NCI-H146 (cell line): Measurements from ENCODE around the gene EPN1.

ENCODE experiments used
- DNase-seq: peaks from one replicate; lab custom pipeline; 2025; lab: John Stamatoyannopoulos, UW

EPN1 gene

GRCh38 chr19:55646889-55647731 is 27.9 kb upstream of the EPN1 start:
- DNase-seq = peak; percentile 18

GRCh38 chr19:55647732-55648584 is 27.1 kb upstream of the EPN1 start, which contains the start of gene CCDC106:
CCDC106 (plus strand) TSS chr19:55648212; CDS start chr19:55649047, 835 bp downstream.
- DNase-seq = peak; percentile 55

DNA sequence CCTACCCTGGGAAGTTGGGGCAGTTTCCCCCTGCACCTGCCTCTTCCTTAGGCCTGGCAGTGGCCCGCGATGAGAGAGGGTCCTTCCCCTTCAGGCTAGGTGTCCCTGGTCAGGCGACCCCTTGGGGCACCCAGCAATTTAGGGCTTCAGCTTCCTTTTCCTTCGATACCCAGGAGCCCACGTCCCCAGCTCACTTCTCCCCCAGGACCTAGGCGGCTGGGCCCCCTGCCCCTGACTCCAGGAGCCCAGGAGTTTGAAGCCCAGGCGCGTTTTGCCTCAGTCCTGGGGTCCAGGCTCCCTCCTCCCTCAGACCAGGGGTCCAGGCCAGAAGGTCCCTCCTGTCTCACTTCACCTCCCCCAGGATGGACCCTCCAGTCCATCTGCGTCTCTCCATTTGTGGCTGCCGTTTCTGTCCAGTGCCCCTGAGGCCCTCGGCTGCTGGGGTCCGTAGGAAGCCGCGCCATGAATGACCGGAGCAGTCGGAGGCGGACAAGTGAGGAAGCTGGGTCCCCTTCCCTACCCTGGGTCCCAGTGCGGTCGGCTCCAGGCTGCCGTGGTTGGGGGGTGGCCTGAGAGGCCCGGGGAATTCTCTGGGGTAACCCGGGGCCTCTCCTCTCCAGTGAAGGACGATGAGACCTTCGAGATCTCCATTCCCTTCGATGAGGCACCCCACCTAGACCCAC is 26.3 kb upstream of the EPN1 start:
- DNase-seq = peak; percentile 24

- no peak for DNase-seq
Measured at GRCh38 chr19:55649268-55650125, 25.5 kb upstream of the EPN1 start.

DNA sequence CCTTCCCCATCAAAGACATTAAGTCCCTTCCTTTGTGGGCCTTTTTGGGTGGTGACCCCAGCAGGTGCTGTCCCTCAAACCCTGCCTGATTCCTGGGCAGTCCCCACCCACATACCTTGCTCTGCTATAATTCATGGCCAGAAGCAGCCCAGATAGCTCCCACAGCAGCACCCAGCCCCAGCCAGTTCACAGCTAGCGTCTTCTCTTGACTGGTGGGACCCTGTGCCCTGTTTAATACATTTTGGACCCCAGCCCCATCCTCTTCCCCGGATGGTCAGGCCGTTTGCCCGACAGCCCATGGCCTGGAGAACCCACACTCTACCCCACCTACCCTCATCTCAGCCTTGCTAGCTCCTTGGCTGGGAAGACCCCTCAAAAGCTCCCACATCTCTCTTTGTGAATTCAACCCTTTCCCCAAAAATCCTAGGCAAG is 24.9 kb upstream of the EPN1 start:
- DNase-seq = no peak

GRCh38 chr19:55650602-55651230 is 24.3 kb upstream of the EPN1 start:
- DNase-seq = no peak

DNA sequence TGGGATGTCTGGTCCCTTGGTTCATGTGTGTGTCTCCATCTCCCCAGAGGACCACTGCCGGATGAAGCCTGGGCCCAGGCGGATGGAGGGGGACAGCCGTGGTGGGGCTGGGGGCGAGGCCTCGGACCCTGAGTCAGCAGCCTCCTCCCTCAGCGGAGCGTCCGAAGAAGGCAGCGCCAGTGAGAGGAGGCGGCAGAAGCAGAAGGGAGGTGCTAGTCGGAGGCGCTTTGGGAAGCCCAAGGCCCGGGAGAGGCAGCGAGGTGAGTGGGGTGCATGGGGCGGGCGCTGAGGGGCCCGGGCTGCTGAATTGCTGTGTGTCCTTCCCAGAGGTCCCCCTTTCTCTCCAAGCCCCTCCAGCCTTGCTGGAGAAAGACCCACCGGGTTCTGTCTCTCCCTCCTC is 23.8 kb upstream of the EPN1 start:
- DNase-seq = no peak

GRCh38 chr19:55652311-55653128 is 22.5 kb upstream of the EPN1 start:
- DNase-seq = no peak

DNA sequence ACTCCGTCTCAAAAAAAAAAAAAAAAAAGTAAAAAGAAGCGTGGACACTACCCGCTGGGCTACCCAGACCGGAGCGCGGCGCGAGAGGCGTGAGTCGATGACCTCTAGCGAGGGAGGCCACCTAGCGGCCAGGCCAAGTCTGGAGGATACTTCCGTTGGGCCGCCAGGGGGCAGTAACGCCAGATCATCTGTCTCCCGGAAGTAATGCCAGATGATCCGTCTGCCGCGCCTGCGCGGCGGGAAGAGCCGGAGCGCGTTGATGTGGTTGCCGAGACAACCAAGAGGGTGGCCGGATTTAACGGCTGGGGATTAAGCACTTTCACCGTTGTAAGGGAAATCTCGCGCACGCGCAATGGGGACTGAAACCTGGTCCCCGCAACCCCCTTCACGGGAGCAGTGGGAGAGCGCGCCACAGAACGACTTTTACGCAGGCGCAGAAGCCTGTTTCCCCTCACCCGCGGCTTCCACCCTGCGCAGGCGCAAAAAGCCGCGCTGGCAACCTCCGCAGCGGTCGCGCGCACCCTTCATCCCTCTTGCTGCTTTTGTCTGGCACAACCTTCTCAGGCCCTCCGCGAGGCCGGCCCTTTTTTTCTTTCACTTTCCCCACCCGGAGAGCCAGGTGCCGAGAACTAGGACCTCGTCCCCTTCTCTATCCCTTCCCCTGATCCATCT is 21.2 kb upstream of the EPN1 start:
- peak; percentile 99 for DNase-seq

DNA sequence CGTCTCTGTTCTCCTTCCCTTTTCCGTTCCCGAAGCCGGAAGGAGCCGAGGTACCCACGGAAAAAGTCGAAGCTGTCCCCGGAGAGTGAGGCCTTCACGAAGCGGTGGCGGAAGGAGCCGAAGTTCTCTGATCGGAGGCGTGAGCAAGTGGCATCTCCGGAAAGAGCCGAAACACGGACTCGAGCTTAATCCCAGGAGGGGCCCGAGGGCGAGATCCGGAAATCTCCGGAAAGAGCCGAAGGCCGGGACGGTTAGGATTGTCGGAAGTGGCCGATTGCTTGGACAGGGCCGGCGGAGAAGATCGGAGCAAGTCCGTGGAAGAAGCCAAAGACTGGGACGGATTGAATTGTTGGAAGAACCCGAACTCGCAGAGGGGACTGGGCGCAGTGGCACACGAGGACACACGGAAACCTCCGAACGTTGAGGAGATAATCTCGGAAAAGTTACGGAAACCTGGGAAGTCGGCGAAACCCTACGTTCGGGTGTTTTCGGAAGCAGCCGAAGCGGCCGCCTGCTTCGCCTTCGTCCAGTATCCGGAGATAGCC is 20.6 kb upstream of the EPN1 start:
- DNase-seq = peak; percentile 100

DNA sequence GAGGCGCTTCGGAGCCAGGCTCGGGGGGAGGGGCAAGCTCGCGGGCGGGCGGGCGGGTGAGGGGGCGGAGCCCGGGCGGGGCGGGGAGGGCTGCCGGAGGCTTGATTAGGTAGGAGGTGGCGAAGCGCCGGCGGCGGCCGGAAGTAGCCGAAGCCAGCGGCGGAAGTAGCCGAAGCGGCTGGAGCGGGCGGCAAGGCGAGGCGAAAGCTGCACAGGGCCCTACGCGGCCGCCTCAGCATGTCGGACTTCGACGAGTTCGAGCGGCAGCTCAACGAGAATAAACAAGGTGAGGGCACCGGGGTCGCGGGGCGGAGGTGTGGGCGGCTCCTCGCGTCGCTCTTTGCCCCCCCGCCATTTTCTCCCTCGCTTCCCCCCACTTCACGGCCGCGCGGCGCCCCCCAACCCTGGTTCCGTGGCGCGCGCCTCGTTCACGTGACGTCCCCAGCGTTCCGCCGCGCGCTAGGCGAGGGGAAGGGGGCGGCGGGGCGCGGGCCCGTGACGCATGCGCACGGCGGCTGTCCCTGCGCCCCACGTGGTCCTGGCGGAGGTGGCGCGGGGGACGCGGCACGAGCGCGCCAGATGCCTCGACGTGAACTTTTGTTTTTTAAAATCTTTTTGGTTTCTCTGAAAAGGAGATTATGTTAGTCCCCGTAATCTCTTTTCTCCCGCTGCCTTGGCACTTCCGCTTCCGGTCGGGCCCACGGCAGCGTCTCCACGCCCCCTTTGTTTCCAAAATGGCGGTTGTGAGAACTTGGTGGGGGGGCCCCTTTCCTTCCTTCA is 20.0 kb upstream of the EPN1 start, which contains the start of gene U2AF2:
Gene U2AF2, plus strand, starts transcription at position 168 of the 780 bp plus-strand sequence. Its CDS starts 70 bp downstream, at position 238.
- peak; percentile 97 for DNase-seq

- DNase-seq = no peak
Measured at GRCh38 chr19:55655648-55656040, 19.4 kb upstream of the EPN1 start.

GRCh38 chr19:55656552-55656951 is 18.5 kb upstream of the EPN1 start:
- DNase-seq = no peak

GRCh38 chr19:55656988-55657747 is 17.9 kb upstream of the EPN1 start:
- no peak for DNase-seq

- DNase-seq = no peak
Measured at GRCh38 chr19:55658846-55659459, 16.1 kb upstream of the EPN1 start.

DNA sequence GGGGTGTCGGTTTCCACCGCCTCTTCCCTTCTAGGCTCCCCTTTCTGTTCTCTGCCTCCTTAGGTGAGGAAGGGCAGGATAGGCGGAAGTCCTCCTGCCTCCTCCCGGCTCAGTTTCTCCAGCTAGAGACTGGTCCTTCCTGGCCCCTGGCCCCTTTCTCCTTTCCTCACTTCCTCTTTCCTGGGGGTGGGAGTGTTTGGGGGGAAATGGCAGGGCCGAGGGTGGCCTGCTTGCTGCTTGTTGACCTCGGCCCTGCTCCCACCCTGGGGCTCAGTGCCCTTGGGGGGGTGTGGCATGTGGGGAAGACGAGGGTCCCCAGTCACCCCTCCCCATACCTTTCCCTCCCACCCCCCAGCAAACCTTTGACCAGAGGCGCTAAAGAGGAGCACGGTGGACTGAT is 15.2 kb upstream of the EPN1 start:
- no peak for DNase-seq

DNA sequence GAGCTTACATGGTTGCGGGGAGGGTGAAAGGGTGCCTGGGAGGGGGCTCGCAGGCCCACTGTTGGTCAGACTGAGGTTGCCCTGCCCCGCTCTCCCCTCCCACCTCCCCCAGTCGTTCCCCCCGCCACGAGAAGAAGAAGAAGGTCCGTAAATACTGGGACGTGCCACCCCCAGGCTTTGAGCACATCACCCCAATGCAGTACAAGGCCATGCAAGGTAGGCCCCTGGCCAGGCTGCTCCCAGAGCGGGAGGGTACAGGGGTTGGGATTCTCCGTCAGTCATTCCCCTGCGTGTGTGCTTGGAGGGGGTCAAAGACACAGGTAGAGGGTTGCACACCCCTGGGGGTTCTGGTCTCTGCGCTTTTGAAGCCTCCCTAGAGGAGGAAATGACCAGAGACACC is 14.6 kb upstream of the EPN1 start:
- DNase-seq = no peak
